Left ventricle myocardium inferior (tissue), 1 donor: Measurements from ENCODE around the gene ABCC6. TPM values are rescaled to one million over a fixed set of nuclear protein-coding genes. Genes with fewer than 3 reads are reported as not detected.

ENCODE experiments used
- DNase-seq: peaks from one replicate; pipeline ENCODE4 v3.0.0-alpha.2; 2020
- H3K27ac ChIP-seq: fragments of 200-600 bp; replicated peaks from 2 replicates; pipeline ENCODE4 v1.8.0; 2021
- H3K27me3 ChIP-seq: fragments of 200-600 bp; 2 replicates; pipeline ENCODE4 v1.8.0; 2021; ENCODE audit warnings: low read depth
- H3K36me3 ChIP-seq: fragments of 200-600 bp; 2 replicates; pipeline ENCODE4 v1.8.0; 2021
- H3K4me1 ChIP-seq: fragments of 200-600 bp; 2 replicates; pipeline ENCODE4 v1.8.0; 2021
- H3K4me3 ChIP-seq: fragments of 200-600 bp; 2 replicates; pipeline ENCODE4 v1.8.0; 2021; ENCODE audit warnings: mild to moderate bottlenecking, moderate library complexity
- H3K9me3 ChIP-seq: fragments of 200-600 bp; replicated peaks from 2 replicates; pipeline ENCODE4 v1.8.0; 2021
- CTCF ChIP-seq: fragments of 200-600 bp; IDR thresholded peaks from 2 replicates; pipeline ENCODE4 v1.8.0; 2021; ENCODE audit warnings: antibody characterized with exemption, mild to moderate bottlenecking, borderline replicate concordance
- intact Hi-C: fragments of 100-400 bp; cut with micrococcal nuclease; formaldehyde crosslinking; loops from one replicate; pipeline ENCODE4 v1.11.0; 2022
- total RNA-seq: library from RNA; stranded (reverse); fragmentation: NEBNext Ultra II Directional; extraction: Animal tissue kit (Norgen Biotek cat#: 25700); gene quantifications from one replicate; pipeline ENCODE4 v1.2.1, GENCODE V29; 2021
- donor health status: DM: no; HTN: yes; CAD: no; lungs with severe emphysema.

Gene ABCC6
- total RNA-seq, 1 donor from 2014 or later = 1.2 TPM

GRCh38 chr16:16126896-16127295, 96.4 kb downstream of the ABCC6 start:
- intact Hi-C loops = loop anchor here (5.0 kb wide), 1 partner anchor 255 kb away; no protein-coding TSS in a partner anchor
- Histone ChIP-seq H3K36me3 (peaks cover 86% of the 10 kb centered on the region), H3K4me1 (no peaks in the 10 kb centered on the region), H3K9me3 (peaks cover 12% of the 10 kb centered on the region), H3K27ac (no peak overlapping the region), H3K27me3 (no peaks in the 10 kb centered on the region), H3K4me3 (no peak overlapping the region)
- TF ChIP-seq CTCF = no peak
- no peak for DNase-seq

- H3K36me3 ChIP-seq = peaks cover 73% of the 10 kb centered on the region
- H3K4me1 ChIP-seq = peaks cover 9% of the 10 kb centered on the region
- H3K4me3 ChIP-seq = no peak overlapping the region
- no peak for DNase-seq
- H3K27me3 ChIP-seq = no peaks in the 10 kb centered on the region
- no peak overlapping the region for H3K27ac ChIP-seq
- H3K9me3 ChIP-seq = peaks cover 12% of the 10 kb centered on the region
- no peak for TF ChIP-seq CTCF
- intact Hi-C loops = loop anchor here (5.0 kb wide), 1 partner anchor 253 kb away; no protein-coding TSS in a partner anchor
Measured at GRCh38 chr16:16124974-16125373, 98.3 kb downstream of the ABCC6 start.

- Histone ChIP-seq H3K27me3 (no peaks in the 10 kb centered on the region), H3K36me3 (peaks cover 68% of the 10 kb centered on the region), H3K27ac (no peak overlapping the region), H3K9me3 (peaks cover 12% of the 10 kb centered on the region), H3K4me3 (no peak overlapping the region), H3K4me1 (peaks cover 14% of the 10 kb centered on the region)
- no peak for DNase-seq
- intact Hi-C loops = no loop called here
- no peak for TF ChIP-seq CTCF
Measured at GRCh38 chr16:16124438-16124837, 98.9 kb downstream of the ABCC6 start.

GRCh38 chr16:16122264-16122663, 101.0 kb downstream of the ABCC6 start:
- H3K27ac ChIP-seq = no peak overlapping the region
- no peak for DNase-seq
- intact Hi-C loops = no loop called here

GRCh38 chr16:16121185-16121727, 102.0 kb downstream of the ABCC6 start:
- no peak overlapping the region for H3K27ac ChIP-seq
- peaks cover 29% of the 10 kb centered on the region for H3K9me3 ChIP-seq
- H3K27me3 ChIP-seq = no peaks in the 10 kb centered on the region
- peaks cover 16% of the 10 kb centered on the region for H3K4me1 ChIP-seq
- H3K4me3 ChIP-seq = no peak overlapping the region
- no peak for TF ChIP-seq CTCF
- intact Hi-C loops = no loop called here
- DNase-seq = no peak
- peaks cover 74% of the 10 kb centered on the region for H3K36me3 ChIP-seq

More at GRCh38 chr16:16122264-16122663, 101.0 kb downstream of the ABCC6 start:
- Histone ChIP-seq H3K4me3 (no peak overlapping the region), H3K27me3 (no peaks in the 10 kb centered on the region), H3K9me3 (peaks cover 29% of the 10 kb centered on the region), H3K4me1 (peaks cover 16% of the 10 kb centered on the region), H3K36me3 (peaks cover 72% of the 10 kb centered on the region)
- no peak for TF ChIP-seq CTCF
